A549 (cell line): Measurements from ENCODE around the gene ALKBH6. TPM values are rescaled to one million over a fixed set of nuclear protein-coding genes. Genes with fewer than 3 reads are reported as not detected.

Experiments used
- ATAC-seq, 2 experiments: fragments of 200-7000 bp in 1 of 2; fragments of >200 bp in 1 of 2; cut with Nextera tagmentation in 1 of 2; cut with Tn5 transposase in 1 of 2; 3 replicates each; pipeline versions ENCODE4 v1.8.0 to v1.9.1; 2018 to 2020; ENCODE audit warnings: mild to moderate bottlenecking in 1 of 2, moderate library complexity in 1 of 2
- CTCF ChIA-PET: fragments of 300-600 bp; sonication (Branson Sonifier 250); formaldehyde crosslinking; extraction: SDS; loops from one replicate; lab custom pipeline; 2021; ENCODE audit warnings: antibody characterized with exemption, inconsistent platforms; lab: Yijun Ruan, JAX
- POLR2A ChIA-PET: fragments of 350-600 bp; formaldehyde crosslinking; extraction: SDS; loops from one replicate; lab custom pipeline; 2021; ENCODE audit warnings: antibody characterized with exemption, inconsistent platforms; lab: Yijun Ruan, JAX
- DNase-seq, 2 experiments: peaks; one replicate each; pipeline versions ENCODE4 v3.0.0 to v3.0.0-alpha.2; 2011 to 2016; ENCODE audit warnings: low read depth in 1 of 2, low spot score in 1 of 2
- FAIRE-seq: peaks from 2 replicates; lab custom pipeline; 2011; peaks lifted over from hg19 to GRCh38; lab: Jason Lieb, UNC
- H3K27ac ChIP-seq, 2 experiments: fragments of >200 bp; sonication (Bioruptor Twin); formaldehyde crosslinking; 3 replicates each; pipeline ENCODE4 v1.5.1; 2016 to 2017
- H3K4me1 ChIP-seq: fragments of >200 bp; sonication (Bioruptor Twin); formaldehyde crosslinking; 3 replicates; pipeline ENCODE4 v1.6.1; 2016
- H3K4me2 ChIP-seq: fragments of >200 bp; sonication (Bioruptor Twin); formaldehyde crosslinking; 3 replicates; pipeline ENCODE4 v1.6.1; 2016
- H3K4me3 ChIP-seq: fragments of >200 bp; sonication (Bioruptor Twin); formaldehyde crosslinking; 3 replicates; pipeline ENCODE4 v1.5.1; 2016
- H3K9me3 ChIP-seq: fragments of >200 bp; sonication (Bioruptor Twin); formaldehyde crosslinking; 3 replicates; pipeline ENCODE4 v1.6.1; 2016
- BCL3 ChIP-seq: fragments of >200 bp; sonication (Bioruptor Twin); formaldehyde crosslinking; IDR thresholded peaks from 3 replicates; pipeline ENCODE4 v1.6.1; 2016
- CEBPB ChIP-seq, 2 experiments: fragments of >200 bp in 1 of 2; sonication (Bioruptor Twin) in 1 of 2; formaldehyde crosslinking in 1 of 2; IDR thresholded peaks; 2 replicates each; pipeline ENCODE4 v1.6.1; 2012 to 2016
- CTCF ChIP-seq: fragments of >200 bp; sonication (Bioruptor Twin); formaldehyde crosslinking; IDR thresholded peaks from 3 replicates; pipeline ENCODE4 v1.5.1; 2016
- EHF ChIP-seq: fragments of 250-450 bp; sonication (Bioruptor Pico); IDR thresholded peaks from 2 replicates; pipeline ENCODE4 v1.5.0; 2020; ENCODE audit warnings: mild to moderate bottlenecking
- FOSL2 ChIP-seq, 2 experiments: fragments of 450-650 bp in 1 of 2; fragments of >200 bp in 1 of 2; sonication (Bioruptor Twin) in 1 of 2; formaldehyde crosslinking; IDR thresholded peaks; 2 replicates each; pipeline versions ENCODE4 v1.5.0 to v1.6.1; 2016 to 2020; ENCODE audit warnings: mild to moderate bottlenecking in 1 of 2, moderate library complexity in 1 of 2
- FOXS1 ChIP-seq: fragments of 250-450 bp; sonication (Bioruptor Pico); IDR thresholded peaks from 2 replicates; pipeline ENCODE4 v1.5.0; 2020; ENCODE audit warnings: mild to moderate bottlenecking, moderate library complexity
- JUNB ChIP-seq: fragments of >200 bp; sonication (Bioruptor Twin); formaldehyde crosslinking; IDR thresholded peaks from 2 replicates; pipeline ENCODE4 v1.6.1; 2016
- KDM5A ChIP-seq: fragments of 200-600 bp; sonication (generic); IDR thresholded peaks from 2 replicates; pipeline ENCODE4 v1.6.1; 2016; ENCODE audit warnings: antibody characterized with exemption, mild to moderate bottlenecking
- NFE2L2 ChIP-seq: fragments of 150-350 bp; conservative IDR thresholded peaks from 2 replicates; pipeline ENCODE4 v1.6.1; 2014; ENCODE audit warnings: low read length
- RAD21 ChIP-seq, 2 experiments: fragments of >200 bp in 1 of 2; sonication (Bioruptor Twin) in 1 of 2; formaldehyde crosslinking in 1 of 2; IDR thresholded peaks in 1 of 2; conservative IDR thresholded peaks in 1 of 2; 2 replicates in 1 of 2; 3 replicates in 1 of 2; pipeline ENCODE4 v1.6.1; 2012 to 2018; ENCODE audit warnings: inconsistent platforms in 1 of 2
- RNF2 ChIP-seq: fragments of 200-600 bp; sonication (generic); IDR thresholded peaks from 2 replicates; pipeline ENCODE4 v1.6.1; 2016; ENCODE audit warnings: low read depth, mild to moderate bottlenecking, antibody characterized with exemption, moderate library complexity, borderline replicate concordance
- SMC3 ChIP-seq: fragments of >200 bp; sonication (Bioruptor Twin); formaldehyde crosslinking; IDR thresholded peaks from 3 replicates; pipeline ENCODE4 v1.6.1; 2018; ENCODE audit warnings: inconsistent platforms
- ZC3H11A ChIP-seq: fragments of 450-650 bp; IDR thresholded peaks from 2 replicates; pipeline ENCODE4 v1.6.1; 2014; ENCODE audit warnings: antibody characterized with exemption, mild to moderate bottlenecking
- WGBS: methylation state at CpG from one replicate; pipeline ENCODE4 v1.1.6; 2017; ENCODE audit errors: missing lambda C conversion rate; 5-methylcytosine and 5-hydroxymethylcytosine counted together
- polyA plus RNA-seq, 4 experiments: library from polyadenylated mRNA; depleted of rRNA in 3 of 4; stranded (reverse); fragments of >200 nt; fragmentation: RNase III in 1 of 4; extraction: RNeasy Plus Mini Kit Qiagen cat#74134 plus additional on column Dnase treatment in 1 of 4; gene quantifications; 2 replicates in 3 of 4; 3 replicates in 1 of 4; pipeline ENCODE4 v1.2.3, GENCODE V29; 2011 to 2017
- TF ChIP-seq, protein P1 (sequence below): fragments of 250-450 bp; sonication (Bioruptor Pico); IDR thresholded peaks from 2 replicates; pipeline ENCODE4 v1.5.0; 2021; ENCODE audit warnings: mild to moderate bottlenecking, moderate library complexity, borderline replicate concordance

Gene ALKBH6
- polyA plus RNA-seq, 2 of the 4 experiments (the other 2 are of a cell fraction): 34.2 to 47.1 TPM

DNA sequence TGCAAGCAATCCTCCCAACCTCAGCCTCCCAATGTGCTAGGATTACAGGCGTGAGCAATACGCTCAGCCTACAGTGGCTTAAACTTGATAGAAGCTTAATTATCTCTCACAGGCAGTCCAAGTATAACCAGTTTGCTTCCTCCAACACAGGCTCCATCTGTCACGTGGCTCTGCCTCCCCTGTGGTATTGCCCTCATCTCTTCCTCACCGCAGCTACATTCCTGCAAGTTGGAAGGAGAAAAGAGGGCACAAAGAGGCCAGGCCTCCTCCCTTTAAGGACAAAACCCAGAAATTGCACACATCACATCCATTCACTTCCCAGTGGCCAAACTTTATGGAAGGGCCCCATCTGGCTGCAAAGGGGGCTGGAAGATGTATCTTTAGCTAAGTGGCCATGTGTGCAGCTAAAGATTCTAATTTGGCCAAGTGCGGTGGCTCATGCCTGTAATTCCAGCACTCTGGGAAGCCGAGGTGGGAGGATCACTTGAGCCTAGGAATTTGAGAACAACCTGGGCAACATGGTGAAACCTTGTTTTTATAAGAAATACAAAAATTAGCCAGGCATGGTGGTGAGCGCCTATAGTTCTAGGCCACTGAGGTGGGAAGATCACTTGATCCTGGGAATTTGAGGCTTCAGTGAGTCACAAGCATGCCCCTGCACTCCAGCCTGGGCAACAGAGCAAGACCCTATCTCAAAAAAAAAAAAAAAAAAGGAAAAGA is 22.1 kb downstream of the ALKBH6 start:
- peaks cover 9% of the 10 kb centered on the region; the same call in 2 of the 3 replicates for H3K9me3 ChIP-seq
- H3K4me1 ChIP-seq: peaks cover 15% of the 10 kb centered on the region
- no peak for DNase-seq
- POLR2A ChIA-PET: interaction anchor here (0.5 to 0.8 kb wide), 2 partner anchors 62 to 139 kb away, joined by 4 to 6 read pairs; partner anchors contain the start of gene THAP8
- no peak overlapping the region for H3K4me3 ChIP-seq
- no peak overlapping the region for H3K4me2 ChIP-seq
- TF ChIP-seq CTCF (no peak), EHF (no peak), FOSL2 (IDR thresholded peaks at IDR 0.05) (no peak), FOSL2 (CRISPR knock-in tag; IDR thresholded peaks at IDR 0.05) (no peak)
- TF ChIP-seq, all 56 proteins: peak for 0
- H3K27ac ChIP-seq: no peak overlapping the region
- FAIRE-seq (no peak), ATAC-seq (no peak)
- CTCF ChIA-PET: interaction anchor here (0.9 to 2.5 kb wide), 10 partner anchors 10 to 177 kb away, joined by 3 to 10 read pairs (median 5); partner anchors contain the start of gene ALKBH6
- 71% methylated on average over 7 of the region's 7 CpGs for WGBS

GRCh38 chr19:35990771-35991730 is 23.0 kb downstream of the ALKBH6 start:
- POLR2A ChIA-PET: interaction anchor here (0.5 to 0.8 kb wide), 2 partner anchors 63 to 140 kb away, joined by 4 to 6 read pairs; partner anchors contain the start of gene THAP8
- peaks cover 9% of the 10 kb centered on the region; the same call in 2 of the 3 replicates for H3K9me3 ChIP-seq
- peaks cover 7% of the 10 kb centered on the region for H3K4me1 ChIP-seq
- peak; percentile 85 for FAIRE-seq
- no peak overlapping the region for H3K27ac ChIP-seq
- no peak for DNase-seq
- CTCF ChIA-PET: interaction anchor here (0.9 to 2.5 kb wide), 8 partner anchors 10 to 178 kb away, joined by 3 to 10 read pairs (median 5); partner anchors contain the start of gene ALKBH6
- no peak for ATAC-seq
- TF ChIP-seq FOXS1 (CRISPR knock-in tag) (no peak), RAD21 (conservative IDR thresholded peaks at IDR 0.05 in 1 of 2, IDR thresholded peaks at IDR 0.05 in 1 of 2) (no peak), CEBPB (IDR thresholded peaks at IDR 0.05) (no peak), BCL3 (no peak), JUNB (no peak), NFE2L2 (no peak), RNF2 (no peak), KDM5A (no peak), ZC3H11A (no peak), SMC3 (no peak)
- TF ChIP-seq, protein P1, sequence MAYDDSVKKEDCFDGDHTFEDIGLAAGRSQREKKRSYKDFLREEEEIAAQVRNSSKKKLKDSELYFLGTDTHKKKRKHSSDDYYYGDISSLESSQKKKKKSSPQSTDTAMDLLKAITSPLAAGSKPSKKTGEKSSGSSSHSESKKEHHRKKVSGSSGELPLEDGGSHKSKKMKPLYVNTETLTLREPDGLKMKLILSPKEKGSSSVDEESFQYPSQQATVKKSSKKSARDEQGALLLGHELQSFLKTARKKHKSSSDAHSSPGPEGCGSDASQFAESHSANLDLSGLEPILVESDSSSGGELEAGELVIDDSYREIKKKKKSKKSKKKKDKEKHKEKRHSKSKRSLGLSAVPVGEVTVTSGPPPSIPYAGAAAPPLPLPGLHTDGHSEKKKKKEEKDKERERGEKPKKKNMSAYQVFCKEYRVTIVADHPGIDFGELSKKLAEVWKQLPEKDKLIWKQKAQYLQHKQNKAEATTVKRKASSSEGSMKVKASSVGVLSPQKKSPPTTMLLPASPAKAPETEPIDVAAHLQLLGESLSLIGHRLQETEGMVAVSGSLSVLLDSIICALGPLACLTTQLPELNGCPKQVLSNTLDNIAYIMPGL (CRISPR knock-in tag): no peak
- H3K4me2 ChIP-seq: no peak overlapping the region
- WGBS: 59% methylated on average over 10 of the region's 10 CpGs
- no peak overlapping the region for H3K4me3 ChIP-seq
